Liver (tissue), 3 donors: ENCODE measurements around the gene NFILZ.

Experiments
- ATF3 ChIP-seq: IDR thresholded peaks from 2 replicates; pipeline ENCODE4 v1.6.1; 2016; ENCODE audit warnings: antibody characterized with exemption
- CTCF ChIP-seq: fragments of 150-350 bp; IDR thresholded peaks from 2 replicates; pipeline ENCODE4 v1.5.1; 2017; ENCODE audit warnings: improper control_type of control experiment, low read depth, low read length; ENCODE audit not compliant: missing input control
- EGR1 ChIP-seq, 2 donors: IDR thresholded peaks; 2 replicates each; pipeline ENCODE4 v1.6.1; 2016 to 2018; ENCODE audit warnings: antibody characterized with exemption in 2 of 2, low read depth in 2 of 2
- FOXA1 ChIP-seq: IDR thresholded peaks from 2 replicates; pipeline ENCODE4 v1.6.1; 2016; ENCODE audit warnings: antibody characterized with exemption
- GABPA ChIP-seq, 2 donors: IDR thresholded peaks in 1 of 2; conservative IDR thresholded peaks in 1 of 2; 2 replicates each; pipeline ENCODE4 v1.6.1; 2016; ENCODE audit warnings: antibody characterized with exemption in 2 of 2, mild to moderate bottlenecking in 1 of 2, moderate library complexity in 1 of 2
- JUND ChIP-seq, 2 donors: IDR thresholded peaks; 2 replicates each; pipeline ENCODE4 v1.6.1; 2016; ENCODE audit warnings: antibody characterized with exemption in 2 of 2
- MAX ChIP-seq: IDR thresholded peaks from 2 replicates; pipeline ENCODE4 v1.6.1; 2016; ENCODE audit warnings: antibody characterized with exemption
- RAD21 ChIP-seq, 2 donors: IDR thresholded peaks; 2 replicates each; pipeline ENCODE4 v1.6.1; 2016; ENCODE audit warnings: antibody characterized with exemption in 2 of 2, mild to moderate bottlenecking in 2 of 2
- REST ChIP-seq: IDR thresholded peaks from 2 replicates; pipeline ENCODE4 v1.6.1; 2016; ENCODE audit warnings: antibody characterized with exemption, mild to moderate bottlenecking
- RXRA ChIP-seq, 2 donors: IDR thresholded peaks; 2 replicates each; pipeline ENCODE4 v1.6.1; 2017 to 2018; ENCODE audit warnings: antibody characterized with exemption in 2 of 2, mild to moderate bottlenecking in 1 of 2
- TAF1 ChIP-seq: conservative IDR thresholded peaks from 2 replicates; pipeline ENCODE4 v1.6.1; 2016; ENCODE audit warnings: antibody characterized with exemption, mild to moderate bottlenecking
- ZBTB33 ChIP-seq: IDR thresholded peaks from 2 replicates; pipeline ENCODE4 v1.6.1; 2016; ENCODE audit warnings: antibody characterized with exemption
- donor health status: healthy.
- donor health status: healthy.

- TF ChIP-seq MAX (no peak), CTCF (no peak), ZBTB33 (no peak), TAF1 (no peak), EGR1 (IDR thresholded peaks at IDR 0.05; ENCODE audit: low read depth in 2 of 2) (no peak), RAD21 (IDR thresholded peaks at IDR 0.05) (no peak), REST (no peak), JUND (IDR thresholded peaks at IDR 0.05) (no peak), FOXA1 (no peak), RXRA (IDR thresholded peaks at IDR 0.05) (no peak), GABPA (IDR thresholded peaks at IDR 0.05 in 1 of 2, conservative IDR thresholded peaks at IDR 0.05 in 1 of 2) (no peak), ATF3 (no peak)
These were observed 20.1 kb upstream of the NFILZ start, which contains the start of gene ADAMTS10 for GRCh38 chr19:8610041-8610935.
